ENCODE measurements around the gene KIF5C. TPM values are rescaled to one million over a fixed set of nuclear protein-coding genes. Genes with fewer than 3 reads are reported as not detected.

The KIF5C gene
- total RNA-seq, 4 donors from 2014 or later: 0.51 to 2.8 (median 2.0) TPM

GRCh38 chr2:148998165-148998830 is 123.3 kb downstream of the KIF5C start:
- in situ Hi-C loops (cut with MboI; ENCODE audit: low sequenced_read_pairs in 4 of 4) (loop anchor here (25.0 kb wide), 1 partner anchor 1061 kb away; no protein-coding TSS in a partner anchor), intact Hi-C loops (cut with DNase I; ENCODE audit: low total_unique reads) (no loop called here)
- Histone ChIP-seq H3K4me3 (no peak overlapping the region), H3K4me1 (no peaks in the 10 kb centered on the region), H3K27ac (no peak overlapping the region), H3K27me3 (peaks cover 0 to 7% (median 4%) of the 10 kb centered on the region in 3 donors), H3K9me3 (no peaks in the 10 kb centered on the region), H3K36me3 (no peaks in the 10 kb centered on the region)
- DNase-seq (no peak), ATAC-seq (no peak)
- no peak for TF ChIP-seq CTCF (IDR thresholded peaks at IDR 0.05 in 4 of 5, conservative IDR thresholded peaks at IDR 0.05 in 1 of 5)
- TF ChIP-seq POLR2A (IDR thresholded peaks at IDR 0.05): no peak

GRCh38 chr2:148998831-148999200 is 123.8 kb downstream of the KIF5C start:
- Histone ChIP-seq H3K4me1 (no peaks in the 10 kb centered on the region), H3K27ac (no peak overlapping the region), H3K27me3 (peaks cover 0 to 7% (median 4%) of the 10 kb centered on the region in 3 donors), H3K4me3 (no peak overlapping the region), H3K9me3 (no peaks in the 10 kb centered on the region), H3K36me3 (no peaks in the 10 kb centered on the region)
- DNase-seq (no peak), ATAC-seq (no peak)
- in situ Hi-C loops (cut with MboI; ENCODE audit: low sequenced_read_pairs in 4 of 4) (loop anchor here (25.0 kb wide), 1 partner anchor 1062 kb away; no protein-coding TSS in a partner anchor), intact Hi-C loops (cut with DNase I; ENCODE audit: low total_unique reads) (no loop called here)
- TF ChIP-seq POLR2A (IDR thresholded peaks at IDR 0.05) (no peak), CTCF (IDR thresholded peaks at IDR 0.05 in 4 of 5, conservative IDR thresholded peaks at IDR 0.05 in 1 of 5) (no peak)

GRCh38 chr2:148999451-148999921 is 124.5 kb downstream of the KIF5C start:
- intact Hi-C loops (cut with DNase I; ENCODE audit: low total_unique reads): no loop called here
- ATAC-seq: no peak
- no peak overlapping the region for H3K4me3 ChIP-seq
- no peaks in the 10 kb centered on the region for H3K36me3 ChIP-seq
- no peaks in the 10 kb centered on the region for H3K4me1 ChIP-seq
- H3K27me3 ChIP-seq: peaks cover 0 to 7% (median 4%) of the 10 kb centered on the region in 3 donors
- H3K27ac ChIP-seq: no peak overlapping the region
- H3K9me3 ChIP-seq: no peaks in the 10 kb centered on the region
- in situ Hi-C loops (cut with MboI; ENCODE audit: low sequenced_read_pairs in 4 of 4): loop anchor here (25.0 kb wide), 1 partner anchor 1062 kb away; no protein-coding TSS in a partner anchor
- no peak for TF ChIP-seq CTCF (IDR thresholded peaks at IDR 0.05 in 4 of 5, conservative IDR thresholded peaks at IDR 0.05 in 1 of 5)
- no peak for DNase-seq

- Histone ChIP-seq H3K27me3 (peaks cover 0 to 7% (median 4%) of the 10 kb centered on the region in 3 donors), H3K4me1 (no peaks in the 10 kb centered on the region), H3K4me3 (no peak overlapping the region), H3K36me3 (no peaks in the 10 kb centered on the region), H3K27ac (no peak overlapping the region), H3K9me3 (no peaks in the 10 kb centered on the region)
- DNase-seq: no peak
- TF ChIP-seq POLR2A (IDR thresholded peaks at IDR 0.05) (no peak), CTCF (IDR thresholded peaks at IDR 0.05 in 4 of 5, conservative IDR thresholded peaks at IDR 0.05 in 1 of 5) (no peak)
- in situ Hi-C loops (cut with MboI; ENCODE audit: low sequenced_read_pairs in 4 of 4): no loop called here
- intact Hi-C loops (cut with DNase I; ENCODE audit: low total_unique reads): no loop called here
- ATAC-seq: no peak
These were observed 125.3 kb downstream of the KIF5C start for GRCh38 chr2:149000158-149000938.

Measured in gastrocnemius medialis (tissue), 4 donors.